ENCODE results near the gene OLIG1.

OLIG1 gene

DNA sequence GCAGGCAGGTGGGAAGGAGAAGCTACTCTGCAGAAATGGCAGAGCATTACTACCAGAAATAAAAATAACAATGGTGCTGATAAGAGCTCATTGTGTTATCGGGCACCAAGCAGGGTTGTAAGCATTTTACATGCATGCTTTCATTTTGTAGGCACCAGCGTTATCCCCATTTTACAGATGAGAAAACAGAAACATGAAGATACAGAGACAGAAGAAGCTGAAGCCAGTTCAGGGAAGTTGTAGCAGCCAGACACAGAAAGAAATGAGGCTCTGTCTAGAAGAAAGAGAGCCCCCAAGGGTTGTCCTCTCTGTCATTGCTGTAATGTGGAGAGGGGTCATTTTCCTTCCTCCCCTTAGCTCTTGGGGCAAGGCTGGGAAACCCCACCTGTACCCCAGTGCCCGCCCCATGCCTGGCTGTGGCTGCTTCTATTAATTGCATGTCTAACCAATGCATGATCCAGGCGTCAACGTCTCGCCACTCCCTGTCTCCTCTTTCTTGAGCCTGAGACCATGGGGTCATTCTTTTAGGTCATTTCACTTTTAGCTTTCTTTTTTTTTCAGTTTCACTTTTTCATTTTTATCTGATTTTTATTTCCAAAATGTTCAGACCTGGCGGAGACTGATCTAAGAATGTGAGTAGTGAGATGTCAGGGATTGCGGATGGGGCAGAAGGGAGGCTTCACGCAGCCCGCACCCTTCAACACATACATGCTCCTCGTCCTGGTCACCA lies 6.8 kb downstream of the OLIG1 start:
- Histone ChIP-seq H4K20me1 (ENCODE audit: insufficient read depth, low read length) (no peaks in the 10 kb centered on the region), H3K27ac (ENCODE audit: low read length) (no peak overlapping the region), H3K9me3 (ENCODE audit: insufficient read depth, low read length) (no peaks in the 10 kb centered on the region), H3K4me2 (ENCODE audit: low read length) (no peak overlapping the region), H3K9ac (ENCODE audit: low read length) (no peak overlapping the region), H3K79me2 (ENCODE audit: low read length) (no peaks in the 10 kb centered on the region), H3K36me3 (replicated peaks; ENCODE audit: low read depth, low read length) (no peaks in the 10 kb centered on the region), H3K27me3 (ENCODE audit: low read depth, low read length) (peaks cover 22% of the 10 kb centered on the region; the same call in 1 of the 2 replicates), H3K4me1 (ENCODE audit: low read length) (peaks cover 17% of the 10 kb centered on the region), H2AFZ (ENCODE audit: low read depth, low read length) (no peak overlapping the region), H3K4me3 (ENCODE audit: low read length) (no peak overlapping the region)
- no peak for TF ChIP-seq EZH2phosphoT487 (IDR thresholded peaks at IDR 0.05; ENCODE audit: low read depth)

DNA sequence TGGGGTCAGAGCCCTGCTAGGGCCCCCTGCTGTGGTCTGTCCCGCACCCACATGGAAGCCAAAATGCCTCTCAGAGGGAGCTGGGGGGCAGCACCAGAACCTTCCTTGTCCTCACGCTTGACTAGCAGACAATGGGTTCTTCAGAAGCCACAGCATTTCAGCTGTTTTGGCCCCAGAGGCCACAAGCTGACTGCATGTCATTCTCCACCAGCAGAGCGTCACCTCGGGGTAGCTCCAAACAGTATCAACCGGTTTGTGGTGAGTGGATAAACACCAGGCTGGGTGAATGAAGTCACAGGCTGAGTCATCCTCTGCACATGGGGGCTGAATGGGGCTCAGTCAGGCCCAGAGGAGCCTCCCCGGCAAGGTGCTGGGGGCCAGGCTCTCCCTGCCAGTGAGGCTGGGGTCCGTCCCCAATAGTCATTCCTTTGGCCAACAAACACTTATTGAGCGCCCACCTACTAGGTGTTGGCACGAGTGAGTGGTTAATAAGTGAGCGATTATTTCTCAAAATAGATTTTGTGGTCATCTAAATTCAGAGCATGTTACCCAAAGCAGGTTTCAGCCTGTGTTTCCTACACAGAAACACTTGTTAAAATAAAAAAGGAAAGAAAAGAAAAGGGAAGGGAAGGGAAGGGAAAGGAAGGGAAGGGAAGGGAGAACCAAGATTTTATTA lies 9.1 kb downstream of the OLIG1 start:
- H4K20me1 ChIP-seq (ENCODE audit: insufficient read depth, low read length), result no peaks in the 10 kb centered on the region
- H3K27ac ChIP-seq (ENCODE audit: low read length), result peak overlapping the region; percentile 14; the same call in 1 of the 2 replicates
- no peaks in the 10 kb centered on the region for H3K79me2 ChIP-seq (ENCODE audit: low read length)
- H2AFZ ChIP-seq (ENCODE audit: low read depth, low read length), result no peak overlapping the region
- H3K27me3 ChIP-seq (ENCODE audit: low read depth, low read length), result peaks cover 12% of the 10 kb centered on the region; the same call in 1 of the 2 replicates
- H3K4me3 ChIP-seq (ENCODE audit: low read length), result peak overlapping the region; percentile 33
- H3K36me3 ChIP-seq (replicated peaks; ENCODE audit: low read depth, low read length), result no peaks in the 10 kb centered on the region
- peaks cover 17% of the 10 kb centered on the region for H3K4me1 ChIP-seq (ENCODE audit: low read length)
- TF ChIP-seq EZH2phosphoT487 (IDR thresholded peaks at IDR 0.05; ENCODE audit: low read depth), result no peak
- no peak; the same call in 1 of the 2 replicates for TF ChIP-seq CTCF (IDR thresholded peaks at IDR 0.05; ENCODE audit: low read depth, low read length)
- H3K4me2 ChIP-seq (ENCODE audit: low read length), result peak overlapping the region; percentile 70
- no peak overlapping the region for H3K9ac ChIP-seq (ENCODE audit: low read length)
- no peaks in the 10 kb centered on the region for H3K9me3 ChIP-seq (ENCODE audit: insufficient read depth, low read length)

GRCh38 chr21:33080376-33080775 lies 10.4 kb downstream of the OLIG1 start:
- no peak overlapping the region for H3K4me3 ChIP-seq (ENCODE audit: low read length)
- H3K4me1 ChIP-seq (ENCODE audit: low read length), result peaks cover 17% of the 10 kb centered on the region
- no peaks in the 10 kb centered on the region for H3K9me3 ChIP-seq (ENCODE audit: insufficient read depth, low read length)
- peaks cover 6% of the 10 kb centered on the region; the same call in 1 of the 2 replicates for H3K27me3 ChIP-seq (ENCODE audit: low read depth, low read length)
- no peak overlapping the region for H3K9ac ChIP-seq (ENCODE audit: low read length)
- H2AFZ ChIP-seq (ENCODE audit: low read depth, low read length), result no peak overlapping the region
- H3K4me2 ChIP-seq (ENCODE audit: low read length), result no peak overlapping the region
- no peaks in the 10 kb centered on the region for H3K36me3 ChIP-seq (replicated peaks; ENCODE audit: low read depth, low read length)
- no peak overlapping the region for H3K27ac ChIP-seq (ENCODE audit: low read length)
- H3K79me2 ChIP-seq (ENCODE audit: low read length), result no peaks in the 10 kb centered on the region
- TF ChIP-seq CTCF (IDR thresholded peaks at IDR 0.05; ENCODE audit: low read depth, low read length), result no peak
- no peak for TF ChIP-seq EZH2phosphoT487 (IDR thresholded peaks at IDR 0.05; ENCODE audit: low read depth)
- H4K20me1 ChIP-seq (ENCODE audit: insufficient read depth, low read length), result no peaks in the 10 kb centered on the region

- TF ChIP-seq CTCF (IDR thresholded peaks at IDR 0.05; ENCODE audit: low read depth, low read length) (no peak), EZH2phosphoT487 (IDR thresholded peaks at IDR 0.05; ENCODE audit: low read depth) (no peak)
- peaks cover 6% of the 10 kb centered on the region; the same call in 1 of the 2 replicates for H3K27me3 ChIP-seq (ENCODE audit: low read depth, low read length)
- H4K20me1 ChIP-seq (ENCODE audit: insufficient read depth, low read length), result no peaks in the 10 kb centered on the region
- H2AFZ ChIP-seq (ENCODE audit: low read depth, low read length), result no peak overlapping the region
- no peak overlapping the region for H3K9ac ChIP-seq (ENCODE audit: low read length)
- no peaks in the 10 kb centered on the region for H3K9me3 ChIP-seq (ENCODE audit: insufficient read depth, low read length)
- H3K4me1 ChIP-seq (ENCODE audit: low read length), result peaks cover 17% of the 10 kb centered on the region
- H3K4me2 ChIP-seq (ENCODE audit: low read length), result no peak overlapping the region
- H3K79me2 ChIP-seq (ENCODE audit: low read length), result no peaks in the 10 kb centered on the region
- no peak overlapping the region for H3K4me3 ChIP-seq (ENCODE audit: low read length)
- no peaks in the 10 kb centered on the region for H3K36me3 ChIP-seq (replicated peaks; ENCODE audit: low read depth, low read length)
- H3K27ac ChIP-seq (ENCODE audit: low read length), result no peak overlapping the region
These were observed 10.8 kb downstream of the OLIG1 start for GRCh38 chr21:33080776-33081175.
